Measurements from ENCODE around the gene TNRC18.

TNRC18 gene

GRCh38 chr7:5393328-5393727 is 30.3 kb downstream of the TNRC18 start:
- Mint-ChIP-seq H3K36me3 (ENCODE audit: low read depth) (peaks cover 25% of the 10 kb centered on the region), H3K4me3 (no peak overlapping the region), H3K4me1 (ENCODE audit: low read depth) (peaks cover 20% of the 10 kb centered on the region), H3K27me3 (ENCODE audit: low read depth) (no peaks in the 10 kb centered on the region), H3K9me3 (no peaks in the 10 kb centered on the region), H3K27ac (peak overlapping the region; percentile 26)
- DNase-seq (ENCODE audit: low spot score) = no peak

GRCh38 chr7:5390918-5391317 is 32.7 kb downstream of the TNRC18 start:
- H3K9me3 Mint-ChIP-seq = no peaks in the 10 kb centered on the region
- no peak overlapping the region for H3K27ac Mint-ChIP-seq
- H3K36me3 Mint-ChIP-seq (ENCODE audit: low read depth) = peaks cover 33% of the 10 kb centered on the region
- H3K27me3 Mint-ChIP-seq (ENCODE audit: low read depth) = no peaks in the 10 kb centered on the region
- DNase-seq (ENCODE audit: low spot score) = no peak
- peaks cover 9% of the 10 kb centered on the region for H3K4me1 Mint-ChIP-seq (ENCODE audit: low read depth)
- H3K4me3 Mint-ChIP-seq = no peak overlapping the region

- H3K36me3 Mint-ChIP-seq (ENCODE audit: low read depth) = peaks cover 33% of the 10 kb centered on the region
- H3K4me1 Mint-ChIP-seq (ENCODE audit: low read depth) = peaks cover 5% of the 10 kb centered on the region
- no peak overlapping the region for H3K27ac Mint-ChIP-seq
- DNase-seq (ENCODE audit: low spot score) = no peak
- no peaks in the 10 kb centered on the region for H3K27me3 Mint-ChIP-seq (ENCODE audit: low read depth)
- no peaks in the 10 kb centered on the region for H3K9me3 Mint-ChIP-seq
- H3K4me3 Mint-ChIP-seq = no peak overlapping the region
These were observed 34.7 kb downstream of the TNRC18 start for GRCh38 chr7:5388905-5389433.

- H3K36me3 Mint-ChIP-seq (ENCODE audit: low read depth) = peaks cover 29% of the 10 kb centered on the region
- no peak overlapping the region for H3K27ac Mint-ChIP-seq
These were observed 35.2 kb downstream of the TNRC18 start for GRCh38 chr7:5388273-5388901.

GRCh38 chr7:5387711-5388245 is 35.9 kb downstream of the TNRC18 start:
- peaks cover 23% of the 10 kb centered on the region for H3K36me3 Mint-ChIP-seq (ENCODE audit: low read depth)
- no peaks in the 10 kb centered on the region for H3K27me3 Mint-ChIP-seq (ENCODE audit: low read depth)
- H3K27ac Mint-ChIP-seq = no peak overlapping the region
- H3K9me3 Mint-ChIP-seq = no peaks in the 10 kb centered on the region
- DNase-seq (ENCODE audit: low spot score) = no peak
- H3K4me1 Mint-ChIP-seq (ENCODE audit: low read depth) = peaks cover 3% of the 10 kb centered on the region
- H3K4me3 Mint-ChIP-seq = no peak overlapping the region

More at GRCh38 chr7:5388273-5388901, 35.2 kb downstream of the TNRC18 start:
- no peaks in the 10 kb centered on the region for H3K9me3 Mint-ChIP-seq
- H3K27me3 Mint-ChIP-seq (ENCODE audit: low read depth) = no peaks in the 10 kb centered on the region
- H3K4me3 Mint-ChIP-seq = no peak overlapping the region
- DNase-seq (ENCODE audit: low spot score) = no peak
- peaks cover 3% of the 10 kb centered on the region for H3K4me1 Mint-ChIP-seq (ENCODE audit: low read depth)

- Mint-ChIP-seq H3K36me3 (ENCODE audit: low read depth) (peaks cover 16% of the 10 kb centered on the region), H3K27ac (no peak overlapping the region), H3K9me3 (no peaks in the 10 kb centered on the region), H3K4me1 (ENCODE audit: low read depth) (peaks cover 3% of the 10 kb centered on the region), H3K4me3 (no peak overlapping the region), H3K27me3 (ENCODE audit: low read depth) (no peaks in the 10 kb centered on the region)
- no peak for DNase-seq (ENCODE audit: low spot score)
These were observed 39.0 kb downstream of the TNRC18 start for GRCh38 chr7:5384618-5385017.

GRCh38 chr7:5383314-5384098 is 40.1 kb downstream of the TNRC18 start:
- H3K4me3 Mint-ChIP-seq = no peak overlapping the region
- no peaks in the 10 kb centered on the region for H3K9me3 Mint-ChIP-seq
- no peak for DNase-seq (ENCODE audit: low spot score)
- H3K4me1 Mint-ChIP-seq (ENCODE audit: low read depth) = peaks cover 3% of the 10 kb centered on the region
- H3K27ac Mint-ChIP-seq = no peak overlapping the region
- H3K27me3 Mint-ChIP-seq (ENCODE audit: low read depth) = no peaks in the 10 kb centered on the region
- H3K36me3 Mint-ChIP-seq (ENCODE audit: low read depth) = peaks cover 15% of the 10 kb centered on the region

- no peaks in the 10 kb centered on the region for H3K27me3 Mint-ChIP-seq (ENCODE audit: low read depth)
- H3K4me1 Mint-ChIP-seq (ENCODE audit: low read depth) = peaks cover 3% of the 10 kb centered on the region
- H3K36me3 Mint-ChIP-seq (ENCODE audit: low read depth) = peaks cover 17% of the 10 kb centered on the region
- no peak overlapping the region for H3K27ac Mint-ChIP-seq
- no peak for DNase-seq (ENCODE audit: low spot score)
- no peaks in the 10 kb centered on the region for H3K9me3 Mint-ChIP-seq
- H3K4me3 Mint-ChIP-seq = no peak overlapping the region
These were observed 41.2 kb downstream of the TNRC18 start for GRCh38 chr7:5382281-5382892.

GRCh38 chr7:5381071-5381772 is 42.4 kb downstream of the TNRC18 start:
- H3K27ac Mint-ChIP-seq = no peak overlapping the region
- H3K36me3 Mint-ChIP-seq (ENCODE audit: low read depth) = peaks cover 10% of the 10 kb centered on the region
- peaks cover 3% of the 10 kb centered on the region for H3K4me1 Mint-ChIP-seq (ENCODE audit: low read depth)
- H3K9me3 Mint-ChIP-seq = no peaks in the 10 kb centered on the region
- no peaks in the 10 kb centered on the region for H3K27me3 Mint-ChIP-seq (ENCODE audit: low read depth)
- H3K4me3 Mint-ChIP-seq = no peak overlapping the region
- DNase-seq (ENCODE audit: low spot score) = no peak

GRCh38 chr7:5380350-5381070 is 43.1 kb downstream of the TNRC18 start:
- DNase-seq (ENCODE audit: low spot score) = no peak
- H3K9me3 Mint-ChIP-seq = no peaks in the 10 kb centered on the region
- H3K27me3 Mint-ChIP-seq (ENCODE audit: low read depth) = no peaks in the 10 kb centered on the region
- H3K27ac Mint-ChIP-seq = no peak overlapping the region
- peaks cover 11% of the 10 kb centered on the region for H3K36me3 Mint-ChIP-seq (ENCODE audit: low read depth)
- H3K4me1 Mint-ChIP-seq (ENCODE audit: low read depth) = peaks cover 3% of the 10 kb centered on the region
- H3K4me3 Mint-ChIP-seq = no peak overlapping the region

GRCh38 chr7:5379546-5379945 is 44.1 kb downstream of the TNRC18 start:
- H3K9me3 Mint-ChIP-seq = no peaks in the 10 kb centered on the region
- peaks cover 3% of the 10 kb centered on the region for H3K4me1 Mint-ChIP-seq (ENCODE audit: low read depth)
- H3K4me3 Mint-ChIP-seq = no peak overlapping the region
- no peaks in the 10 kb centered on the region for H3K27me3 Mint-ChIP-seq (ENCODE audit: low read depth)
- no peak overlapping the region for H3K27ac Mint-ChIP-seq
- peaks cover 10% of the 10 kb centered on the region for H3K36me3 Mint-ChIP-seq (ENCODE audit: low read depth)
- DNase-seq (ENCODE audit: low spot score) = no peak

GRCh38 chr7:5377816-5378215 is 45.8 kb downstream of the TNRC18 start:
- H3K4me1 Mint-ChIP-seq (ENCODE audit: low read depth) = no peaks in the 10 kb centered on the region
- peaks cover 11% of the 10 kb centered on the region for H3K36me3 Mint-ChIP-seq (ENCODE audit: low read depth)
- no peak for DNase-seq (ENCODE audit: low spot score)
- no peaks in the 10 kb centered on the region for H3K27me3 Mint-ChIP-seq (ENCODE audit: low read depth)
- no peak overlapping the region for H3K27ac Mint-ChIP-seq
- H3K9me3 Mint-ChIP-seq = no peaks in the 10 kb centered on the region
- no peak overlapping the region for H3K4me3 Mint-ChIP-seq

- H3K4me3 Mint-ChIP-seq = no peak overlapping the region
- no peak for DNase-seq (ENCODE audit: low spot score)
- no peaks in the 10 kb centered on the region for H3K27me3 Mint-ChIP-seq (ENCODE audit: low read depth)
- H3K9me3 Mint-ChIP-seq = no peaks in the 10 kb centered on the region
- H3K4me1 Mint-ChIP-seq (ENCODE audit: low read depth) = no peaks in the 10 kb centered on the region
- H3K27ac Mint-ChIP-seq = no peak overlapping the region
- peaks cover 11% of the 10 kb centered on the region for H3K36me3 Mint-ChIP-seq (ENCODE audit: low read depth)
These were observed 46.4 kb downstream of the TNRC18 start for GRCh38 chr7:5377279-5377678.

Measured in T-helper 2 cell treated with Interferon-gamma antibody and Interleukin-4, amounts not matched to agents 5 μg/mL and 100 μg/mL, for 36 hours (primary cell).